ELR (cell line): Measurements from ENCODE around the gene PANK4.
"Not testable (repeated sequence)": the region's sequence is repeated elsewhere in the genome, so short reads cannot be mapped to it uniquely, and the experiment has no call there.

ENCODE experiments used
- DNase-seq: peaks from one replicate; pipeline ENCODE4 v3.0.0-alpha.2; 2015; ENCODE audit warnings: low read depth

Gene PANK4

DNA sequence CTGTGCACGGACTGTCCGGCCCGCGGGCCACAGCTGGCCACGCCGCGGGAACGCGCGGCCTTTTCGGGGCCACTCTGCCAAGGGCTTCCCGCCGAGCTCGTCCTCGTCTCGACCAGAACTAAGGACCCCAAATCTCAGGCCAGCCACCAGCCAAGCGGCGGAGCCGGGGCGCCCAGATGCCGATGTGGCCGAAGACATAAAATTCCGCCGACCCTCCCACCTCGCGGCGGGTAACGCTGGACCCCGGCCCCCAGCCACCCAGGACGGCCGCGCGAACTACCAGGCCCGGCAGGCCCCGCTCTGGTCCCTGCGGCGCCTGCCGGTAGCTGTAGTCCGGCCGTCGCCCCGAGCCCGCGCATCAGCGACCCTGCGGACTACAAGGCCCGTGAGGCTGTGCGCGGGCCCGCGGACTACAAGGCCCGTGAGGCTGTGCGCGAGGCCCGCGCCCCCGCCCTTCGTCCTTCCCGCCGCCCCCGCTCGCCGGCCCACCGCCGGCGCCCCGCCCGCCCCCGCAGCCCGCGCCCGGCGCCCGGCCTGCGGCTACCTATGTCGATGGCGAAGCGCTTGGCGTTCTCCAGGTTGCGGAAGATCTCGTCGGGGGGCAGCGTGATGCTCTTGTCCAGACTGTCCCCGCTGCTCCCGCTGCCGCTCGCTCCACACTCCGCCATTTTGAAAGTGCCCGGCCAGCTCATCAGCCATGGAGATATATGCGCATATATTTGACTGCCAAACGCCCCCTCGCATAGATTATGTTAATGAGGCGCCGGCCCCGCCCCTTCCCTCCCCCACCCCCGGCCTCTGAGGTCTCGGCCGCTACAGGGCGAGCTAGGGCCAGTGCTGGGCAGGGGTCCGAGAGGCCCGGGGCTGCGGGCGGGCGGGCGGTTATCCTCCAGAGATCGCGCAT, at the start of gene PANK4:
PANK4 (minus strand) TSS at position 677 of the 904 bp plus-strand sequence; CDS start at position 668, 9 bp downstream.
- peak; percentile 94 for DNase-seq

DNA sequence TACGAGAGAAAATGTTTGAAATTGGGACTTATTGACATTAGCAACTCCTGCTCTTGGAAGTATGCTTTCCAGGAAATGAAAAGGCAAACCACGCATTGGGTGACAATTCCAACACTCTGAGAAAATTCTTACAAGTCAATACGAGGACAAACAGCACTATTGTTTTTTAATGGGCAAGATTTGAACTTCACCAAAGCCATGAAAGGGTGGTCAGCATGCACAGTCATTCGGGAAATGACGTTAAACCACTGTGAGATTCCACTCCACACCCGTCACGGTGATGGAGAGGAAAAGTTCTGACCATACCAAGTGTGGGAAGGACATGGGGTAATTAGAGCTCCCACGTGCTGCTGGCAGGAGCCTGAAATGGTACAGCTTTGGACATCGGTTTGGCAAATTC, 48.0 kb upstream of the PANK4 start:
- DNase-seq = peak; percentile 39

DNA sequence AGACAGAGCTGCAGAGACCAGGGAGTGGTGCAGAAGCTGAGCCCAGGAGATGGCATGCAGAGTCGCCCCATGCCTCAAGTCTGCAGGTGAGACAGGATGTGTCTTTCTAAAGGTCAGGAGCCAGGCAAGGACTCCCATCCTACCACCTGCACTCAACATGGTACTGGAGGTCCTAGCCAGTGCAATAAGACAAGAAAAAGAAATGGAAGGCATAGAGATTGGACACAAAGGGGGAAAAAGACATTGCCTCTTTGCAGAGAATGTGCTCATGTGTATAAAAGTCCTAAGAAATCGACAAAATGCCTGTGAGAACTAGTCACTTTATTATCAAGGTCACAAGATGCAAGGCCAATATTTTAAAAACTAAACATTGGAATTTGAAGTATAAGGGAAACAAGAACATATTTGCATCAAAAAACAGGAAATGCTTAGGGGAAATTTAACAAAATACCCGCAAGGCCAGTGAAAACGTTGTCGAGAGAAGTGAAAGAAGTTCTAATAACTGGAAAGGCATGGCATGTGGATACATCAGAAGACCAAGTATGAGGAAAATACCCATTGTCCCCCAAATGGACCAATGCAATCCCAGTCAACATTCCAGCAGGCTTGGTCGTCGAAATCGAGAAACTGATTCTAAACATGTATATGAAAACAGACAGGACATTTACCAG, 47.0 kb upstream of the PANK4 start:
- no peak for DNase-seq

DNA sequence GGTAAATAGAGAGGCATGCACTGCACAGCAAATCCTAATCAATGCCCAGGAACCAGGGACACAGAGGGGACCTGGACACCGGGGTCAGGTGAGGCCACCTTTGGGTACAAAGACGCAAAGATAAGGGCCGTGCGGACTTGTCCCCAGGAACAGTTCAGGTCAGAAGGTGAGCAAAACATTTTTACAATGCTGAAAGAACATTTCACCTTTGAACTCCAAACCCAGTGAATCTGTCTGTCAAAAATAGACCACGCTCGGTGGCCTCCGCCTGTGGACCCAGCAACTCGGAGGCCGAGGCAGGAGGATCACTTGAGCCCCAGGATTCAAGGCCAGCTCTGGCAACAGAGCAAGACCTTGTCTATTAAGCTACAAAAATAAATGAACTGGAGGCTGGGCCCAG, 45.0 kb upstream of the PANK4 start:
- no peak for DNase-seq

DNA sequence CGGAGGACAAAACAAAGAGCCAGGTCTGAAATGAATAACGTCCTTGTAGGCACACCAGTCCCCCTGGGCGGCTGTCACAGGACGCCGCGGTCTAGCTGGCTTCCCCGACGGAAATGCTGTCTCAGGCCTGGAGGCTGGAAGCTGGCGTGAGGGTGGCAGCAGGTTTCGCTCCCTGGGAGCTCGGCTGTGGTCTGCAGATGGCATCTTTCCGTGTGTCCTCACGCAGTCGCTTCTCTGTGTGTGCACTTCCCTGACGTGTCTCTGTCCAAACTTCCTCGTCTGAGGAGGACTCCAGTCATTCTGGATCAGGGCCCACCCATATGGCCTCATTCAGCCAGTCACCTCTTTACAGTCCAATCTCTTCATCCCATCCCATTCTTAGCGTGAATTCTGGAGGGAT, 43.9 kb upstream of the PANK4 start:
- DNase-seq = no peak

DNA sequence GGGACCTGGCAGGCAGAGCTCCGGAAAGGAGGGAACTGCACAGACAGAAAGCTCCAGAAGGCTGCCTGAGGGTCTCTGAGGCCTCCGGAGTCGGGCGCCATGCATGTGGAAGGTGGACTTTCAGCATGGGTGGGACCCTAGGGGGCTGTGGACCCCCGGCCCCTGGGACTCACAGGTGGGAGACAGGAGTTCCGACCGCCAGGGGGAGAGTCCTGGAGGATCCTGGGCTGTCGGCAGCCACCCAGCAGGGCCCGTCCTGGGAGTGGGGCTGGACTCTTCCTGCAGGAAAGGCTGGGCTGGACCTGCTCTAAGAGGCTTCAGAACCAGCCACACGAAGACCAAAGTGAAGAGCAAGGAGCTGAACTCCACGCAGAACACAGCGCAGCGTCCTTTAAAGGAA, 43.3 kb upstream of the PANK4 start:
- not testable (repeated sequence) for DNase-seq

DNA sequence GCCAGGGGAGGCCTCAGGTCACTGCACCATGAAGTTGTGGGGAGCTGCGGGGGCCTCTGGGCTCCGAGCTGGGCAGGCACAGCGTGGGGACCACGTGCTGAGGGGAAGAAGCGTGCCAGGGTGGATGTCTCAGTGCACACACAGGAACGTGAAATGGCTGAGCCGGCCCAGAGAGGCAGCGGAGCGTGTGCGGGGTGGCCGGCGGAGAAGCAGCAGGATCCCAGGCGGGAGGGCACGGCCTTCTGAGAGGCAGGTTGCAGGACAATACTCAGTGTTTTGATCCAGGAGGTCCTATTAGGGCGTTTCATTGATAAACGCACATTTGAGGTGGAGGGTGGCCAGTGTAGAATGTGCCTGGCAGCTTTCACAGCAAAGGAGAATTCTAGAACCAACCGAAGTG, 42.7 kb upstream of the PANK4 start:
- no peak for DNase-seq

DNA sequence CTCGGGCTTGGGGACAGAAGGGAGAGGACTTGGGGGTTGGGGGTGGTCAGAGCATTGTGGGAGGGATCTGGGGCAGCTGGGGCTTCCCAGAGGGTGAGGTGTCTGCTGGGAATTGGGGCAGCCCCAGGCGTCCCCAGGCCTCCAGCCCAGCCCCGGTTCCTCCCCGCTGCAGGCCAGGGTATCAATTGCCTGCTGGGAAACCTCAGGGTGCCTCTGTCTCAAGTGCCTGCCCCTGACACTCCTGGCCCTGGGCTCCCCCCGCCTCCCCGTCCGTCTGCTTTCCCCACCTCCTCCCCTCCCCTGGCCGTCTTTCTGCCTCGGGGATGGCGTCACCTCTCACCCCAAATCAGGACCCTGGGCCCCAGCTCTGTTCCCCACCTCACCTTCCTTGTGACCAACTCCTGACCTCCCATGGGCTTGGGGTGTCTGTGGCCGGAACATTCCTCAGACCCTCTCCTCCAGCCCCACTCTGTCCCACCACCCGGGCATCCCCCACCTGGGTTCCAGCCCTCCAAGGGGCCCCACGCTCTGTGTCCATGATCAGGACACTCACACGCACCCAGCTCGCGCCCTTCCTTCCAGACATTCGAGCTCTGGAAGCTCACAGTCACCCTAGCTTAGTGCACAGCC, 41.9 kb upstream of the PANK4 start:
- not testable (repeated sequence) for DNase-seq

DNA sequence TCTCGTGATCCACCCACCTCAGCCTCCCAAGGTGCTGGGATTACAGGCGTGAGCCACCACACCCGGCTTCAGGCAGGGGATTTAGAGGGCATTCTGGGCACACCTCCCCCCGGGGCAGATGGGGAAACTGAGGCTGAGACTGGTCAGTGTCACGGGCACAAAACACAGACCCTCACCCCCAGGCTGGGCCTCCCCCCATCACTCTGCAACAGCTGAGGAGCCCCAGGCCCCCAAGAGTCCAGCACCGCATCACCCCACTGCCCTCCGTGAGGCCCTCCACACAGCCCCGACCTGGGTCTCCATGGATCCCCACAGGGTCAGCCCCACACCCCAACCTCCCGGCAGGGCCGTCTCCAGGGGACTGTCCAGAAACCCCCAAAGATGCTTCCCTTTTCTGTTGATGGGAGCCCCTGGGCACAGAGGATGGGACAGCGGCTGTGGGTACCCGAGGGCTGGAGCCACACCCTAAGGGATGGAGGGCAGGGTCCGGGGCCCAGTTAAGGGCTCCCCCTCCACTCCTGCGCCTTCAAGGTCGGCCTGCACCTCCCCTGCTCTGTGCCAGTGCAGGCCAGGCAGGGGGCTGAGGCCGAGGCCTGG, 40.8 kb upstream of the PANK4 start:
- no peak for DNase-seq

DNA sequence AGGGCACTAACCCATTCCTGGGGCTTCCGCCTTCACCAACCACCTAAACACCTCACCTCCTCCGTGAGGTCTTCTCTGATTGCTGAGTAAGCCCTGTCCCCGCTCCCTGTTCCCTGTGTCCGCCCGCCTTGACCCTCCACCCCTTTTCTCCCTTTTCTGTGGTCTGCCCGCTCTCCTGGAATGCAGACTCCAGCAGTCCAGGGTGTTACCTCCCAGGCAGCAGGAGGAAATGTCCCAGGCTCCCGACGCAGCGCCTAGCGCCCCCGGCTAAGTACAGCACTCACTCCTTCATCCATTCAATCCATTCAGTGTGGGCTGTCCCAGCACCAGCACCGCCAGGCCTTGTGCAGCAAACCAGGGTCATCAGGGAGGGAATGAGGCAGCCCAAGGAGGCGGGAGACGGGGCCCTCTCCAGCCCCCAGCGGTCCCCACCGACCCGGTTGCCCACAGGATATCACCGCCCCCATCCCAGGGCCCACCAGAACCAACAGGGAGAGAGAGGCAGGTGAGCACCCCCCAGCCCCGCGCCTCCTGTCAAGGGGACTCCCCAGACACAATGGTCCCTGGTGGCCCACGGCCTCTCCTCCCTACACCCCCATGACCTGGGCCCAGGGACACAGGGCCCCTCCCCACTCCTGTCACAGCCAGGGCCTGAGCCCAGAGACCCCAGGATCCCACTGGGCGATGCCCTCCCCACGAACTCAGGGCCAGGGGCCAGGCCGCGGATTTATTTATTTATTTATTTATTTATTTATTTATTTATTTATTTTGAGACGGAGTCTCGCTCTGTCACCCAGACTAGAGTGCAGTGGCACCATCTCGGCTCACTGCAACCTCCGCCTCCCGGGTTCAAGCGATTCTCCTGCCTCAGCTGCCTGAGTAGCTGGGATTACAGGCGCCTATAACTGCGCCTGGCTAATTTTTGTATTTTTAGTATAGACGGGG, 40.0 kb upstream of the PANK4 start:
- peak; percentile 18 for DNase-seq

DNA sequence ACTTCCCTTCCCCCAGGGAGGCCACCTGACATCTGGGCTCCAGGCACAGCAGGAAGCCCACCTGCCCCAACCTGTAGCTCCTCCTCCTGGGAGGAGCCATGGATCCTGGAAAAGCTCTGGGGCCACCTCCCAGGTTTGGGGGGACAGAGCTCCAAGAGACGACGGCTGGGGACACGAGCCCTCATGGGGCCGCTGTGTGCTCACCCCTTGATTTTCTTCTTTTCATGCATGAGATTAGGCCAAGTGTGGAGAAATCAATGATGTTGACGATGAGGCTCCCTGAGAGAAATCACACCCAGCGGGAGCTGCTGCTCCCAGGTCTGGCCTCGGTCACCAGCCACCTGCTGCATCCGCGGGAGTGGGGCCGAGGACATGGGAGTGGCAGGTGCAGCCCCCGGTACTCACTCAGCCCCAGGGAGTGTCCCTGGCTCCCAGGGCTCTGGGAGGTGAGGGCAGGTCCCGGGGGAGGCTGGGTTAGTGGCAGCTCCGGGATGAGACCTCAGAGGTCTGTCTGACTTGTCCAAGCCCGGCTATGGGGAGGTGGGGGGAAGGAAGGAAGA, 38.5 kb upstream of the PANK4 start:
- no peak for DNase-seq

DNA sequence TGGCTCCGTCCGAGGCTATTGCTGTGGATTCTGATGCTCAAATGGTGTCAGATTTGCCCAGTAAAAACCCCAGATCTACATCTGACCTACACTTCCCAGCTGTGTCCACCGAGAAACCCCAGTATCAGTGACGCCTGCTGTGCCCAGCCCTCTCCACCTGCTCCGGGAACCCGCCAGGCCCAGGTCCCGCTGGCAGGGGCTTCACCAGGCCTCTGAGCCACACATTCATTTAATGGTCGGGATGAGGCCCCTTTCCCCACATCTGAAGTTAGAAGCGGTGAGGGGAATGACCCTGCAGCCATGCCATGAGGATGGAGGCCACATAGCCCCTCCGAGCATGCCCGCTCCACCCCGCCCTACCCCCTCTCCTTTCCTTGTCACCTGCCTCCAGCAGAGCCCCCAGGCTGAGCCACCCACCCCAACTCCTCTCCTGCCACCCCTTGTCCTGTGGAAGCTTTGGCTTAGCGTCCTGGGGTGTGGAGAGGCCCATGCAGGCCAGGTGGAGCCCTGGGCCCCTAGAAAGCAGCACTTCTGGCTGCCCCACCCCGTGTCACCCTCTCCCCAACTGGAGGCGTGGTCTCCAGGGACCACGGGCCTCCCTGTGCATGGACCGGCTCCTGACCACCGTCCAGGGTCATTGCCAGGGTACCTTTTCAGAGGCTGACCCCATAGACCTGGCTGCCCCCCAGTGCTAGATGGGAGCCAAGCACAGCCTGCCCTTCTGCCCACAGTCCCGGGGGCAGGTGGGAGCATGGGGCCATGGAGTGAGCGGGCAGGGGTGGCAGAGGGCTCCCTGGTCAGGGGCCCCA, 37.8 kb upstream of the PANK4 start:
- no peak for DNase-seq

DNA sequence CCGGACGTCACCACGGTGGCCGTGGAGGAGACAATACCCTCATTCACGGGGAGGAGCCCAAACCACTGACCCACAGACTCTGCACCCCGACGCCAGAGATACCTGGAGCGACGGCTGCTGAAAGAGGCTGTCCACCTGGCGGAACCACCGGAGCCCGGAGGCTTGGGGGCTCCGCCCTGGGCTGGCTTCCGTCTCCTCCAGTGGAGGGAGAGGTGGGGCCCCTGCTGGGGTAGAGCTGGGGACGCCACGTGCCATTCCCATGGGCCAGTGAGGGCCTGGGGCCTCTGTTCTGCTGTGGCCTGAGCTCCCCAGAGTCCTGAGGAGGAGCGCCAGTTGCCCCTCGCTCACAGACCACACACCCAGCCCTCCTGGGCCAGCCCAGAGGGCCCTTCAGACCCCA, 36.8 kb upstream of the PANK4 start:
- no peak for DNase-seq

DNA sequence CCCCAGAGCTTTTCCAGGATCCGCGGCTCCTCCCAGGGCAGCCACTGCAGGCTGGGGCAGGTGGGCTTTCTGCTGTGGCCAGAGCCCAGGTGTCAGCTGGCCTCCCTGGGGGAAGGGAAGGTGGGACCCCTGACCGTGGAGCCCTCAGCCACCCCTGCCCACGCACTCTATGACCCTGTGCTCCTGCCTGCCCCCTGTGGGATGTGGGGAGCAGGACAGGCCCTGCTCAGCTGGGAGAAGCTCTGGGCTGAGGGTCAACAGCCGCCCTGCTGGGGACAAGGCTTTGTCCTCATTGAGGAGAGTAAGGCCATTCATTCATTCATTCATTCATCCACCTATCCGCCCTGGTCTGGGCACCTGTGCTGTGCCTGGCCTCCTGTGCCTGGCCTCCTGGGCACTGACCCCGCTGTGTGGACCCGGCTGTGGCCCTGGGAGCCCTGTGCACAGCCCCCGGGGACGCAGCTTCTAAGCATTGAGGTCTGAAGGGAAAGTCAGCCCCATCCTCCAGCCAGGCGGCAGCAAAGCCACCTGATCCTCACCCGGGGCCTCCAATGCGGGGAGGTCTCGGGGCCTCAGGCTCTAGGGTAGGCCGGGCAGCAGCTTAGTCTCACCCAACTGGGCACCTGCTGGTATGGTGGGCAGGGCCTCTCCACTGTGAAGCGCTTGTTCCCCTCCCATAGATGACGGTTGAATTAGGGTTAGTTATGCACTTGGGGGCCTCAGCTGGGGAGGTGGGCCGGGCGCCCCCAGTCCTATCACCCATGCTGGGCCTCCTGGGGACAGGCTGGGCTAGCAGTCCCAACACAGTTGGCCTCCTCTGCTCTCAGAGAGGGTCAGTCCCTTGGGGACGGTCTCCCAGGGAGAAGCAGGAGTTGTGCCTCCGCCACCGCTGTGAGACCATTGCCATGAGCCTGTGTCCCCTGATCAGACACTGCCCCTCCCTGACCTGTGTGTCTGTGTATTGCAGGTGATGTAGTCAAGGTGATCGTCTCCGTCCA, 35.8 kb upstream of the PANK4 start:
- DNase-seq = no peak

DNA sequence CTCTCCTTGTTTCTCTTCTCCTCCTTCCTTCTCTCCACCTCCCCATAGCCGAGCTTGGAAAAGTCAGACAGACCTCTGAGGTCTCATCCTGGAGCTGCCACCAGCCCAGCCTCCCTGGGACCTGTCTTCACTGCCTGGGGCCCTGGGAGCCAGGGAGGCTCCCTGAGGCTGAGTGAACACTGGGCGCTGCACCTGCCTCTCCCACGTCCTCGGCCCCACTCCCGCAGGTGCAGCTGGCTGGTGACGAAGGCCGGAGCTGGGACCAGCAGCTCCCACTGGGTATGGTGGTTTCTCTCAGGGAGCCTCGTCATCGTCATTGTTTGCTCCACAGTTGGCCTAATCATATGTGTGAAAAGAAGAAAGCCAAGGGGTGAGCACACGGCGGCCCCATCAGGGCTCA, 35.0 kb upstream of the PANK4 start:
- no peak for DNase-seq

DNA sequence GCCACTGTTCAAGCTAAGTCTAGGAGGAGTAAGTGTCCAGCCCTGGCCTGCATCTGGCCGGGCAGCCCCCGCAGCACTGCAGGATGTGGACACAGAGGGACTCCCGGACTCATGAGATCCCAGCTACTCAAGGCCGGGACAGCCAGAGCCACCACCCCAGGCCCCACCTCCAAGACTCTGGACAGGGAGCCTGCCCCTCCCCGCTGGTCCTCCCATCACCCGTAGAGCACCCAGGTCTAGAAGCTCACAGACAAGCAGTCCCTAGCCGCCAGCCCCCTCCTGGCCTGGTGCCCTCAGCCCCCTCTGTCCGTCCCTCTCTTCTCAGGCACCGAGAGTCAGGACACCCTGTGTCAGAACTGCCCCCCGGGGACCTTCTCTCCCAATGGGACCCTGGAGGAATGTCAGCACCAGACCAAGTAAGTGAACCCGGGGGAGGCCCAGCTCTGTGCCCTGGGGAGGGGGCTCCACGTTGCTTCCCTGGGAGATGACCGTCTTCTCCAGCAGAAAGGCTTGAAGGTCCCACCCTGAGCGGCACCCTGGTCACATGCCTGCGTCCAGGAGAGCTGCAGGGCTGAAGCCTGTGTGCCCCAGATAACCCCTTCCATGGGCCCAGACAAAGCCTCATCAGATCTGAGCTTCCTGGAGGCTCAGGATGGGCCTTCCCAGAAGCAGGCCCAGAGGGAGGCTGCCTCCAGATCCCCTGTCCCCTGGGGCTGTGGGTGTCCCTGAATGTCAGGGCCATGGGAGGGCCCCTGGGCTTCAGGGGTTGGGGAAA, 34.1 kb upstream of the PANK4 start:
- no peak for DNase-seq

DNA sequence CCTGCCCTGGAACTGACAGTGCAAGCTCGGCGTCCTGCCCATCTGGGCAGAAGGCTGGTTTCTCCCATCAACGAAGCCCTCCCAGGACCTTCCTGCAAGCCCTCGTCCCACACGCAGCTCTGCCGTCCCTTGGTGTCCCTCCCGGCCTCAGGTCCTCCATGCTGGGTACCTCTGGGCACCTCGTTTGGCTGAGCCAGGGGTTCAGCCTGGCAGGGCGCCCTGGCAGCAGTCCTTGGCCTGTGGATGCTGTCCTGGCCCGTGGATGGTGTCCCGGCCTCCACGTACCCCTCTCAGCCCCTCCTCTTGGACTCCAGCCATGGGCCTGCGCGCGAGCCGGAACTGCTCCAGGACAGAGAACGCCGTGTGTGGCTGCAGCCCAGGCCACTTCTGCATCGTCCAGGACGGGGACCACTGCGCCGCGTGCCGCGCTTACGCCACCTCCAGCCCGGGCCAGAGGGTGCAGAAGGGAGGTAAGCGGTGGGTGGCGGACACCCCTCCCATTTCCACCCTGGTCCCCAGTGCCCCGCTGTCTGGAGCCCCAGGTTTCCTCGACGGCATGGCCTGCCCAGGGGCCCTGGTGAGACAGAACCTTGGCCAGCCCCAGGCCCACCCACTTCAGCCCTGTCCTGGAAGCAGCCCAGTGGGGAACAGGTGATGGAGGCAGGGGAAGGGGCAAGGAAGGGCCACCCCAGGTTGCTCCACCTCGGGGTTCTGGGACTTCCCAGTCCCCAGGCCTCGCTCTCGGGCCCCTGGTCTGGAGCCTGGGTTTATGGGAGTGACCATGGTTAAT, 33.3 kb upstream of the PANK4 start:
- no peak for DNase-seq
